Left lung (tissue), 14 donors: ENCODE measurements around the gene COL24A1. TPM values are rescaled to one million over a fixed set of nuclear protein-coding genes. Genes with fewer than 3 reads are reported as not detected.
A peak's percentile ranks its signal among the peaks of the same experiment; 100 is the strongest.

Experiments used
- ATAC-seq: fragments of 200-7000 bp; cut with Tn5 transposase; one replicate; pipeline ENCODE4 v1.9.1; 2020; ENCODE audit warnings: moderate library complexity
- DNase-seq, 4 donors: peaks; one replicate each; pipeline ENCODE4 v3.0.0-alpha.2; 2013 to 2020
- H3K27ac ChIP-seq, 2 donors: fragments of 200-600 bp; sonication (generic) in 1 of 2; one replicate each; pipeline versions ENCODE4 v1.5.0 to v1.8.0; 2020 to 2021
- H3K27me3 ChIP-seq, 2 donors: fragments of 200-600 bp; sonication (generic) in 1 of 2; one replicate each; pipeline versions ENCODE4 v1.5.0 to v1.8.0; 2020 to 2021
- H3K36me3 ChIP-seq, 2 donors: fragments of 200-600 bp; sonication (generic) in 1 of 2; one replicate each; pipeline versions ENCODE4 v1.5.0 to v1.8.0; 2020 to 2021
- H3K4me1 ChIP-seq, 2 donors: fragments of 200-600 bp; one replicate each; pipeline ENCODE4 v1.8.0; 2021
- H3K4me3 ChIP-seq, 2 donors: fragments of 200-600 bp; sonication (generic) in 1 of 2; one replicate each; pipeline versions ENCODE4 v1.5.0 to v1.8.0; 2020 to 2021; ENCODE audit warnings: mild to moderate bottlenecking in 1 of 2
- H3K9me3 ChIP-seq, 2 donors: fragments of 200-600 bp; sonication (generic) in 1 of 2; one replicate each; pipeline versions ENCODE4 v1.5.0 to v1.8.0; 2020 to 2021
- CTCF ChIP-seq, 2 donors: fragments of 200-600 bp; sonication (generic) in 1 of 2; IDR thresholded peaks; one replicate each; pipeline versions ENCODE4 v1.5.0 to v1.8.0; 2021; ENCODE audit warnings: antibody characterized with exemption in 2 of 2
- intact Hi-C, 2 donors: fragments of 100-400 bp; cut with DNase I; formaldehyde crosslinking; loops; one replicate each; pipeline versions ENCODE4 v1.11.2 to v1.14.2; 2022
- long read RNA-seq, 12 donors: library from polyadenylated mRNA in 2 of 12; unstranded in 2 of 12; transcript quantifications; one replicate each; pipeline ENCODE4 v2.0.0 and lab custom pipeline, GENCODE V29; 2019 to 2026
- polyA plus RNA-seq, 6 donors: library from polyadenylated mRNA; unstranded; fragments of 120-200 nt; gene quantifications; one replicate each; pipeline ENCODE4 v1.2.1, GENCODE V29; 2013; ENCODE audit not compliant: insufficient read length in 6 of 6
- total RNA-seq, 2 donors: library from RNA; stranded (reverse); fragmentation: NEBNext Ultra II Directional; extraction: Animal tissue kit (Norgen Biotek cat#: 25700); gene quantifications; one replicate each; pipeline ENCODE4 v1.2.1, GENCODE V29; 2021
- donor health status: DM: no; HTN: yes; CAD: no.
- donor health status: DM: no; HTN: no; CAD: no.

Gene COL24A1
- 1 to 10 TPM in 1 of 2 donors, under 1 TPM in 1; 0.84 to 7.0 TPM for total RNA-seq
- polyA plus RNA-seq, result 10 to 100 TPM; 21.8 to 40.8 (median 31.5) TPM
- long read RNA-seq, donor 1, partial matches to known transcripts, result 25 of 31 reads
- long read RNA-seq, donor 1, other reads (novel, unspliced or antisense), result 5 of 31 reads
- long read RNA-seq, donor 2, partial matches to known transcripts, result 8 of 9 reads
- long read RNA-seq, donor 2, other reads (novel, unspliced or antisense), result 0 of 9 reads
- long read RNA-seq, donor 3, partial matches to known transcripts, result 8 of 8 reads
- long read RNA-seq, donor 3, other reads (novel, unspliced or antisense), result 0 of 8 reads
- long read RNA-seq, donor 4, partial matches to known transcripts, result 1 of 1 reads
- long read RNA-seq, donor 4, other reads (novel, unspliced or antisense), result 0 of 1 reads
- long read RNA-seq, donor 5, partial matches to known transcripts, result 13 of 14 reads
- long read RNA-seq, donor 5, other reads (novel, unspliced or antisense), result 0 of 14 reads
- long read RNA-seq, donor 6, partial matches to known transcripts, result 5 of 5 reads
- long read RNA-seq, donor 6, other reads (novel, unspliced or antisense), result 0 of 5 reads
- long read RNA-seq, donor 7, partial matches to known transcripts, result 10 of 10 reads
- long read RNA-seq, donor 7, other reads (novel, unspliced or antisense), result 0 of 10 reads
- long read RNA-seq, donor 8, partial matches to known transcripts, result 5 of 5 reads
- long read RNA-seq, donor 8, other reads (novel, unspliced or antisense), result 0 of 5 reads
- long read RNA-seq, donor 9, result 0 reads
- long read RNA-seq, donor 10, result 0 reads
- long read RNA-seq, donor 11, result 0 reads
- long read RNA-seq, donor 12, result 0 reads

- DNase-seq (peak; percentile 54 to 88 (median 80)), ATAC-seq (peak; percentile 66)
- Histone ChIP-seq H3K27me3 (peaks cover 13 to 39% of the 10 kb centered on the region in 2 donors), H3K27ac (peak within 1 kb of the TSS in 1 of 2 donors; percentile 44), H3K4me1 (peaks cover 0 to 21% of the 10 kb centered on the region in 2 donors), H3K36me3 (no peaks in the 10 kb centered on the region), H3K9me3 (no peaks in the 10 kb centered on the region), H3K4me3 (peak within 1 kb of the TSS; percentile 29 to 36)
- intact Hi-C loops, result no loop called here
- TF ChIP-seq CTCF (IDR thresholded peaks at IDR 0.05), result no peak
Observed at GRCh38 chr1:86156566-86157455, at the start of gene COL24A1. Gene COL24A1 (minus strand): TSS chr1:86156772. CDS start chr1:86156396, 376 bp downstream.

- intact Hi-C loops, result no loop called here
- no peaks in the 10 kb centered on the region for H3K27me3 ChIP-seq
- no peaks in the 10 kb centered on the region for H3K36me3 ChIP-seq
- no peak overlapping the region for H3K27ac ChIP-seq
- DNase-seq (no peak), ATAC-seq (no peak)
- no peak for TF ChIP-seq CTCF (IDR thresholded peaks at IDR 0.05)
- no peak overlapping the region for H3K4me3 ChIP-seq
- no peaks in the 10 kb centered on the region for H3K4me1 ChIP-seq
- no peaks in the 10 kb centered on the region for H3K9me3 ChIP-seq
Observed at GRCh38 chr1:86205741-86206140, 49.2 kb upstream of the COL24A1 start.

GRCh38 chr1:86202552-86203340 is 46.2 kb upstream of the COL24A1 start:
- Histone ChIP-seq H3K27ac (no peak overlapping the region), H3K4me1 (no peaks in the 10 kb centered on the region), H3K9me3 (no peaks in the 10 kb centered on the region), H3K27me3 (no peaks in the 10 kb centered on the region), H3K36me3 (no peaks in the 10 kb centered on the region), H3K4me3 (no peak overlapping the region)
- intact Hi-C loops, result no loop called here
- no peak for DNase-seq
- no peak for ATAC-seq
- TF ChIP-seq CTCF (IDR thresholded peaks at IDR 0.05), result no peak

- Histone ChIP-seq H3K27me3 (no peaks in the 10 kb centered on the region), H3K9me3 (no peaks in the 10 kb centered on the region), H3K4me1 (no peaks in the 10 kb centered on the region), H3K27ac (no peak overlapping the region), H3K4me3 (no peak overlapping the region), H3K36me3 (no peaks in the 10 kb centered on the region)
- no peak for ATAC-seq
- intact Hi-C loops, result no loop called here
- TF ChIP-seq CTCF (IDR thresholded peaks at IDR 0.05), result no peak
- DNase-seq, result no peak
Observed at GRCh38 chr1:86201311-86201710, 44.7 kb upstream of the COL24A1 start.
